RPMI7951 (cell line): ENCODE results near the gene KCNS3. TPM values are rescaled to one million over a fixed set of nuclear protein-coding genes. Genes with fewer than 3 reads are reported as not detected.

Experiments
- DNase-seq: peaks from one replicate; pipeline ENCODE4 v3.0.0-alpha.2; 2012; ENCODE audit warnings: low read depth
- total RNA-seq: library from RNA; depleted of rRNA; stranded (reverse); fragments of >200 nt; shearing (Covaris generic); gene quantifications from 2 replicates; pipeline ENCODE4 v1.2.3, GENCODE V29; 2014

The KCNS3 gene
- total RNA-seq, 1 experiment from 2014 or later: 44.5 TPM

DNA sequence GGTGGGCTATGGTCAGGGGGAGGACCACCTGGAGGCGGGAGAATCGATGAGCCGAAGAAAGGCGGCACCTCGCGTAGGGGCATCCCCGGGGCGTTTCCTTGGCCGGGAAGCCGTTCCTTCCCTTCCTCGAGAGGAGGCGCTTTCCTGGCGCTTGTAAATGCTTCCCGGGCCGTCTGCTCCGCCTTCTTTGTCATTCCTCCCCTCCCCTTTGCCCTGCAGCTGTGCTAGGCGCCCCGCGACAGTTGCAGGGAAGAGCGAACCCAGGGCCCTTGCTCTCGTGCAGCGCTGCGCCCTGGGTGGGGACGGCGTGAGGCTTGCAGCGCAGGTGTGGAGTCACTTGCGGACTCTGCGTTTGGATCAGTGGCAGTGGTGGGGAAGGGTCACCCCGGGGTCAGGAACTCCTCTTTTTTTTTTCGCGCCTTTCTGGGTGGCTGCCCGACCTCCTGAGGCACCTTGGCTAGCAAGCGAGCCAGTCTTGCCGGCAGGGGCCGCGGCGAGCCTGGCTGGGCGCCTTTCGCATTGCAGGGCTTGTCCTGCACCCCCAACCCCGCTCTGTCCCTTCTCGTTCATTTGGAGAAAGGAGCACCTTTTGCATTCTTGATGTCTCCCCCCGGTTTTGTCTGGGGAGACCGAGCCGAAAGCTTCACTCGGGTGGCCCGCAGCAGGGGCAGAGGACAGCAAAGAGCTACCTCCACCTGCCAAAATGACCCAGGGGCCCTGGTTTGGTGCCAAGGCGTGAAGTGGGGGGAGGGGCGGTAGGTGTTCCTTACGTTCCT lies 858 bp downstream of the KCNS3 start:
- DNase-seq: peak; percentile 85

- DNase-seq: no peak
Measured at GRCh38 chr2:17879913-17880274, 1.4 kb downstream of the KCNS3 start.

DNA sequence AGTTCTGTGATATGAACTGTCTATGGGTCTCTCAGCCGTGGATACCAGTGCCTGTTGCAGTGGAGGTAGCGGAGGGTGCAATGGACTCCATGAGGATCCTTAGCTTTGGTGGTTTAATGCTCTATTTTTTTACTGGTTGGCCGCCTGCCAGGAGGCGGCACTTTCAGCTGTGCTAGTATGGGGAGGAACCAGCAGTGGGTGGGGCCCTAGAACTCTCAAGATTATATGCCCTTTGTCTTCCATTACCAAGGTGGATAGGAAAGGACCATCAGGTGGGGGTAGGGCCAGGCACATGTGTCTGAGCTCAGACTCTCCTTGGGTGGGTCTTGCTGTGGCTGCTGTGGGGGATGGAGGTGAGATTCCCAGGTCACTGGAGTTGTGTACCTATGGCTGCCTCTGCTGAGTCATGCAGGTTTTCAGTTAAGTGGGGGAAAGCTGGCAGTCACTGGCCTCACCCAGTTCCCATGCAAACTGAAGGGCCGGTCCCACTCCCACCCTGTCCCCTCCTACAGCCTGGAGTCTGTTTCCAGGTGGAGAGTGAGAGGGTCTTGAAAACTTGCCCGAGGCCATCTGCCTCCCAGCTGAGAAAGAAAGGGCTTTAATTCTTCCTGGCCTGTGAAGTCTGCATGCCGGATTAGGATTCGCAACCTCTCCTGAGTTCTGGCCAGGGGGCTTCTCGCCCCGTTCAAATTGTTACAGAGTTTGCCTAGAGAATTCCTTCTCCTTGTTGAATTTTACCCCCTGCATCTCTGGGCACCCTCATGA lies 14.5 kb downstream of the KCNS3 start:
- peak; percentile 38 for DNase-seq

DNA sequence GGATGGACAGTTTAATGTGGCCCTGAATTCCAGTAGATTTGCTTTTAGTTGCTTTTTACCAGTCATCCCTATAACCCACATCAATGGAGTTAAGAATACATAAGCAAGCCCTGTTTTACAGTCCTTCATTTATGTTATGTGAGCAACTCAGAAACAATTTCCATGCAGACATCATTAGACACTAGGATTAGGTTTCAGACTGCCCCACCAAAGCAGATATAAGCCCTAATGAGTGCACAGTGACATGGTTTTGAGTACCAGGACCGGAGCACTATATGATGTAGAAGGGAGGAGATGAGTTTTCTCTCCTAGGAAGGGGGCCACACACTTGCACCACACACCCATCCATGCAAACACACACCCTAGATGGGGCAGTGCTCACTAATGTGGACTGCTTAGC lies 15.5 kb downstream of the KCNS3 start:
- no peak for DNase-seq

DNA sequence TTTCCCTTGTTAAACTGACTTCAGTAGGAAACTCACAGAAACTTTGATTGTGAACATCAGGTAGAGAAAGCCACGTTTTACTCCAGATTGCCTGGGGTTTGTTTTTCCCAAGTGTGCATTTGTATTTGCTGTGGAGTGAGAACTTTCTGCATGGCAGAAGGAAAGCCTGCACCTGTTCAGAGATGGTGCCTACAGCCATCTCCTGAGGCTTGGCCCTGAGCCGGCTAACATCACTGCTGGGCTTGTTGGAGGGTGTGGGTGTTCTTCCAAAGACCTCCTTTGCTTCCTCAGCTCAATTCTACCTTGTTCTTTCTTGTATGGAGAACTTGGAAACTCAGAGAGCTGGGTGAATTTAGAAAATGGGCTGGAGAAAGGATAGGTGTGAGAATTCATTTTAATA lies 16.1 kb downstream of the KCNS3 start:
- DNase-seq: no peak

- no peak for DNase-seq
Measured at GRCh38 chr2:17899871-17900270, 21.4 kb downstream of the KCNS3 start.

GRCh38 chr2:17901246-17901645 lies 22.8 kb downstream of the KCNS3 start:
- DNase-seq: peak; percentile 77

- no peak for DNase-seq
Measured at GRCh38 chr2:17910980-17911379, 32.5 kb downstream of the KCNS3 start.

GRCh38 chr2:17911491-17912260 lies 33.2 kb downstream of the KCNS3 start:
- DNase-seq: no peak

DNA sequence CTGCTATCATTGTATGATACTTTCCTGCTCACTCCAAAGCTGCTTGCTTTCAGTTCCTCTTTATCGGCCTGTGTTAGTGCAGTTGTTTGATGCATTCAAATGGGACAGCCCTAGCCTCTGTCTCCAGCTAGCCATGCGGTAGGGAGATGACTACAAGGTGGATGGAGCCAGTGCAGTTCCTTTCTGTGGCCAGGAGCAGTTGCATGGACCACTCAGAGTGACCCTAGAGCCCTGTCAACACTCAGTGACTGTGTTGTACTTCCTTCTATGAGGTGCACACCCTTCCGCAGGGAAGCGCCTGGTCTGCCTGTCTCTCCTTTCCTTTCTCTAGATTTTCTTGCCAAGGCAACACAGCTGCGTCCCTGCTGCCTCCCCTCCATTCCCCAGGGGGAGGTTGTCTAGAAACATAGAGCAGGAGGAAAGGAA lies 33.8 kb downstream of the KCNS3 start:
- no peak for DNase-seq

DNA sequence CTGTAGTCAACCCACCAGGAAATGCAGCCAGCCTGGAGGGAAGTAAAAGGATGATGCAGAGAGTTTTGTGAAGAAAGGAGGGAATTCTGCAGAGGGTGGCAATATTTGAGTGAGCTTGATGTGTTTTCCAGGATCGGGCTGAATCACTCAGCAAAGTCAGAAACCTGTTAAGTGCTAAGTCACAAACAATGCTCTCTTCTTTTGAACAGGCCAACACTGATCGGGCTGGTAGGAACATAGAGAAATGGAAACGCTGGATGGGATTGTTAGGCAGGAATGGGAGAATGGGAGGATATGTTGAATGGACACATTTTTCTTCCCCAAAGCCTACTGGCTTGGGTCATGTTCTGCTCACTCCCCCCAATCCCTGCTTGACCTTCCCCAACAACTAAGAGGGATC lies 36.6 kb downstream of the KCNS3 start:
- peak; percentile 23 for DNase-seq

GRCh38 chr2:17915811-17916518 lies 37.5 kb downstream of the KCNS3 start:
- DNase-seq: no peak

DNA sequence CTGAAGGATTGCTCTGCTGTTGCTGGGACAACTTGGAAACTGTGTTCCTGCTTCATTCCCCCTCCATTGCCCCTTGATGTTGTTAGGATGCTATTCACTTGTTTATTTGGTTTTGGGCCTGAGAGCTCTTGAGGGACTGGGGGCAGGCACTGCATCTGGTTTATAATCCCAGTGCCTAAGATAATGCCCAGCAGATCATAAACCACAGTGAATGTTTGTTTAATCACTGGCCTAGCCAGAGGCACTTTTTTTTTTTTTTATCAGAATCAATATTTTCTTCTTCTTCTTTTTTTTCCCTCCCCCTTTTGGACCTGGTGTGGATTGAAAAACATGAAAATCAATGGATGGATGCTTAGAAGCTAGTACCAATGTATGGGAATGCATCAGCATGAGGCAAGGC lies 38.1 kb downstream of the KCNS3 start:
- no peak for DNase-seq

GRCh38 chr2:17918789-17919188 lies 40.3 kb downstream of the KCNS3 start:
- no peak for DNase-seq

GRCh38 chr2:17930773-17931172 lies 52.3 kb downstream of the KCNS3 start:
- DNase-seq: no peak

DNA sequence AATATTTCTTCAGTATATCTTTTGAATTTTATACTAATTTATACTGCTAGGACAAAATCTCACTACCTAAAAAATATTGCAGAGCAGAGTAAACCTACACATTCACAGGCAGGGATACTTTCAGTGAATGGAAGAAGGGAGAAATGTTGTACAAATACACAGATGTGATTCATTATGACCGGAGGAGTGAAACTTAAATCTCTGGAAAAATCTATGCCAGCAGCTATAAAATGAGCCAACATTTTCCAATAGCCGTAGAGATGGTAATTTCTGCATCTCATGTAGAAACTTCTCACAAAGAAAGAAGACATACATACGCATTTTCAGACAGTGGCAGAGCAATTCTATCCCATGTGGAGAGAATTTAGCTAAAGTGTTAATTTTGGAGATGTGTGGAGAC lies 54.8 kb downstream of the KCNS3 start:
- DNase-seq: no peak

GRCh38 chr2:17934721-17935120 lies 56.3 kb downstream of the KCNS3 start:
- DNase-seq: no peak

DNA sequence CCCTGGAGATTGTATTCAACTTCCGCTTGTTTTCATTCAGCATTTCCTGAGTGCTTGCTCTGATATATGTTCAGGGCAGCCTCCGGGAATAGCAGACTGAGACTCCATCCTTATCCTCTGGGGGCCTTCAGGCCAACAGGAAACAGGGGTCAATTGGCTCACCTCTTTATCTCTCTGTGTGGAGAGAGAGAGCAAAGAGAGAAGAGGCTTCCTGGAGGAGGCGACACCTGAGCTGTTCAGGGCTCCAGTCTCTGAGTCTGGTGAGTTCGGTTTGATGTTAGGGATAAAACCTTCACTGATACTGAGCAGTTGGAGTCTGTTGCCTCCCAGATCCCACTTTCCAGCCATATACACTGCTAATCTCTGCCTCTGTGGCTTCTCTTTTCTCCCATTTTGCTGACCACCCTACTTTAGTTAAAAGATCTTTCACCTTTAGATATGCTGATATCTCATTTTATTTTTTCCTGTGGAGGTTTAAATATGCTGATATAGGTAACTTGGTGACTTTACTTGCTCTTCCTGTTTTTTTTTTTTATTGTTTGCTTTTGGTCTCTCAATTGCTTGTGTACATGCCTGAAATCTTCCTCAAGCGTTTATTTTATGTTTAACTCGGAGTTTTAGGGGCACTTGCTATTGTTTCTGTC lies 56.9 kb downstream of the KCNS3 start:
- DNase-seq: no peak

DNA sequence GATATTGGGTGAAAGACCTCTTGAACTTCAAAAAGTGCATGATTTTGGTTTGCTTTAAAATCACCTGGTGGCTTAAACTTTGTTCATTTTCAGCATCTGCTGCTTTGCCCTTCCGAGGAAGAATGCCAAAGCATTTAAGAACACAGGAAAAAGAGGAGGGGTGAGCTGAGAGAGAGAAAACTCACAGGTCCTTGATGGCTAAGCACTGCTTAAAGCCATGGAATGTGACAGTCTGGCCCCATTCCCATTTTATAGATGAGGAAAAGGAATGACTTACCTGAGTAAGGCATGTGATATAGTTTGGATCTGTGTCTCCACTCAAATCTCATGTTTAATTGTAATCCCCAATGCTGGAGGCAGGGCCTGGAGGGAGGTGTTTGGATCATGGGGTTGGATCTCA lies 58.1 kb downstream of the KCNS3 start:
- DNase-seq: no peak

- DNase-seq: peak; percentile 11
Measured at GRCh38 chr2:17940091-17940630, 61.7 kb downstream of the KCNS3 start.

- DNase-seq: no peak
Measured at GRCh38 chr2:17943444-17943843, 65.0 kb downstream of the KCNS3 start.
